Measurements from ENCODE around the gene DOC2B. TPM values are rescaled to one million over a fixed set of nuclear protein-coding genes. Genes with fewer than 3 reads are reported as not detected.

Gene DOC2B
- polyA plus RNA-seq, 1 donor (not counting 4 experiments of a cell fraction or from before 2014, with no cell fraction given), result not detected

- TF ChIP-seq EZH2 (IDR thresholded peaks at IDR 0.05; ENCODE audit: low read length) (no peak), CTCF (optimal IDR thresholded peaks at IDR 0.05 in 1 of 3, IDR thresholded peaks at IDR 0.05 in 1 of 3, conservative IDR thresholded peaks at IDR 0.05 in 1 of 3; ENCODE audit: extremely low read depth in 1 of 3, insufficient read depth in 2 of 3, low read length in 3 of 3) (no peak)
- H3K9me1 ChIP-seq (ENCODE audit: control insufficient read depth, extremely low read depth, insufficient read depth, low read length), result no peaks in the 10 kb centered on the region
- no peak overlapping the region for H3K9ac ChIP-seq (ENCODE audit: control insufficient read depth, extremely low read depth, insufficient read depth, low read length)
- no peaks in the 10 kb centered on the region for H4K20me1 ChIP-seq (ENCODE audit: control insufficient read depth, extremely low read depth, insufficient read depth, low read length)
- dilution Hi-C loops (cut with MboI; ENCODE audit: extremely low pct_ligation_motif_present, low sequenced_read_pairs), result no loop called here
- no peaks in the 10 kb centered on the region for H3K27me3 ChIP-seq (ENCODE audit: control insufficient read depth, extremely low read depth, insufficient read depth, low read length)
- DNase-seq (ENCODE audit: low read depth, low spot score) (no peak), FAIRE-seq (no peak)
- H3K4me1 ChIP-seq (ENCODE audit: control insufficient read depth, extremely low read depth, insufficient read depth, low read length), result no peaks in the 10 kb centered on the region
- no peaks in the 10 kb centered on the region for H3K36me3 ChIP-seq (ENCODE audit: control insufficient read depth in 2 of 2, extremely low read depth in 1 of 2, insufficient read depth in 2 of 2, low read length in 2 of 2)
- no peaks in the 10 kb centered on the region for H3K79me2 ChIP-seq (ENCODE audit: control insufficient read depth, insufficient read depth, low read length)
- H3K4me3 ChIP-seq (ENCODE audit: control insufficient read depth in 2 of 3, extremely low read depth in 1 of 3, insufficient read depth in 2 of 3, low read depth in 1 of 3, low read length in 3 of 3), result no peak overlapping the region
- H3K4me2 ChIP-seq (ENCODE audit: control insufficient read depth, extremely low read depth, insufficient read depth, low read depth, low read length), result no peak overlapping the region
- no peak overlapping the region for H2AFZ ChIP-seq (ENCODE audit: control insufficient read depth, low read length)
- no peaks in the 10 kb centered on the region for H3K9me3 ChIP-seq (ENCODE audit: control insufficient read depth, low read depth, low read length)
- no peak overlapping the region for H3K27ac ChIP-seq (ENCODE audit: control insufficient read depth, insufficient read depth, low read length)
Measured at GRCh38 chr17:219696-220095, 38.2 kb upstream of the DOC2B start.

GRCh38 chr17:218432-219110, 37.1 kb upstream of the DOC2B start:
- Histone ChIP-seq H2AFZ (ENCODE audit: control insufficient read depth, low read length) (no peak overlapping the region), H3K79me2 (ENCODE audit: control insufficient read depth, insufficient read depth, low read length) (no peaks in the 10 kb centered on the region), H3K9ac (ENCODE audit: control insufficient read depth, extremely low read depth, insufficient read depth, low read length) (no peak overlapping the region), H3K27me3 (ENCODE audit: control insufficient read depth, extremely low read depth, insufficient read depth, low read length) (no peaks in the 10 kb centered on the region), H3K9me1 (ENCODE audit: control insufficient read depth, extremely low read depth, insufficient read depth, low read length) (no peaks in the 10 kb centered on the region), H3K27ac (ENCODE audit: control insufficient read depth, insufficient read depth, low read length) (no peak overlapping the region), H3K4me3 (ENCODE audit: control insufficient read depth in 2 of 3, extremely low read depth in 1 of 3, insufficient read depth in 2 of 3, low read depth in 1 of 3, low read length in 3 of 3) (no peak overlapping the region), H3K4me2 (ENCODE audit: control insufficient read depth, extremely low read depth, insufficient read depth, low read depth, low read length) (no peak overlapping the region), H4K20me1 (ENCODE audit: control insufficient read depth, extremely low read depth, insufficient read depth, low read length) (no peaks in the 10 kb centered on the region), H3K36me3 (ENCODE audit: control insufficient read depth in 2 of 2, extremely low read depth in 1 of 2, insufficient read depth in 2 of 2, low read length in 2 of 2) (no peaks in the 10 kb centered on the region), H3K4me1 (ENCODE audit: control insufficient read depth, extremely low read depth, insufficient read depth, low read length) (no peaks in the 10 kb centered on the region), H3K9me3 (ENCODE audit: control insufficient read depth, low read depth, low read length) (no peaks in the 10 kb centered on the region)
- no peak for FAIRE-seq
- DNase-seq (ENCODE audit: low read depth, low spot score), result no peak
- dilution Hi-C loops (cut with MboI; ENCODE audit: extremely low pct_ligation_motif_present, low sequenced_read_pairs), result no loop called here
- TF ChIP-seq CTCF (optimal IDR thresholded peaks at IDR 0.05 in 1 of 3, IDR thresholded peaks at IDR 0.05 in 1 of 3, conservative IDR thresholded peaks at IDR 0.05 in 1 of 3; ENCODE audit: extremely low read depth in 1 of 3, insufficient read depth in 2 of 3, low read length in 3 of 3) (no peak), EZH2 (IDR thresholded peaks at IDR 0.05; ENCODE audit: low read length) (no peak)
